A673 (cell line): ENCODE measurements around the gene ADGRG2. TPM values are rescaled to one million over a fixed set of nuclear protein-coding genes. Genes with fewer than 3 reads are reported as not detected.

ENCODE experiments used
- BruUV-seq: library from RNA; stranded (reverse); fragments of 400-500 nt; replicated peaks from 2 replicates; lab custom pipeline; 2021; lab: Mats Ljungman, UMichigan
- CTCF ChIA-PET: fragments of 300-600 bp; sonication (Branson Sonifier 250); formaldehyde crosslinking; loops from one replicate; lab custom pipeline; 2022; ENCODE audit warnings: antibody characterized with exemption; lab: Charles Lee
- POLR2A ChIA-PET: fragments of 300-600 bp; sonication (Branson Sonifier 250); formaldehyde crosslinking; loops from one replicate; lab custom pipeline; 2022; ENCODE audit warnings: antibody characterized with exemption; ENCODE audit not compliant: low non-redundant PET; lab: Charles Lee
- DNase-seq: peaks from one replicate; pipeline ENCODE4 v3.0.0-alpha.2; 2015; ENCODE audit warnings: low spot score
- H3K27ac ChIP-seq: fragments of 200-600 bp; sonication (generic); 2 replicates; pipeline ENCODE4 v1.5.1; 2016; ENCODE audit warnings: mixed run types, low read depth, mild to moderate bottlenecking, mixed read lengths, antibody characterized with exemption, low read length; ENCODE audit not compliant: poor library complexity, severe bottlenecking
- H3K27me3 ChIP-seq: fragments of 200-600 bp; sonication (generic); replicated peaks from 2 replicates; pipeline ENCODE4 v1.6.1; 2017; ENCODE audit warnings: mixed run types, low read depth, mild to moderate bottlenecking, mixed read lengths, antibody characterized with exemption, low read length; ENCODE audit not compliant: insufficient read depth, poor library complexity
- H3K36me3 ChIP-seq: fragments of 200-600 bp; sonication (generic); 2 replicates; pipeline ENCODE4 v1.6.1; 2016; ENCODE audit warnings: mixed run types, mild to moderate bottlenecking, mixed read lengths, antibody characterized with exemption, low read length; ENCODE audit not compliant: insufficient read depth, poor library complexity, severe bottlenecking
- H3K4me1 ChIP-seq: fragments of 200-600 bp; sonication (generic); 2 replicates; pipeline ENCODE4 v1.6.1; 2017; ENCODE audit warnings: mixed run types, mild to moderate bottlenecking, mixed read lengths, antibody characterized with exemption, low read length; ENCODE audit not compliant: insufficient read depth, poor library complexity, severe bottlenecking
- H3K4me3 ChIP-seq: fragments of 200-600 bp; sonication (generic); 2 replicates; pipeline ENCODE4 v1.5.1; 2016; ENCODE audit warnings: low read depth, mixed run types, mild to moderate bottlenecking, mixed read lengths, low read length; ENCODE audit not compliant: poor library complexity, severe bottlenecking
- H3K9me3 ChIP-seq: fragments of 200-600 bp; sonication (generic); 2 replicates; pipeline ENCODE4 v1.6.1; 2016; ENCODE audit warnings: mixed run types, low read depth, mild to moderate bottlenecking, mixed read lengths, antibody characterized with exemption, low read length; ENCODE audit not compliant: poor library complexity, severe bottlenecking
- EZH2 ChIP-seq: fragments of 200-600 bp; sonication (generic); IDR thresholded peaks from 2 replicates; pipeline ENCODE4 v1.6.1; 2017; ENCODE audit warnings: borderline replicate concordance, low read depth, mild to moderate bottlenecking, mixed read lengths, antibody characterized with exemption, low read length; ENCODE audit not compliant: poor library complexity, severe bottlenecking
- intact Hi-C: fragments of 100-400 bp; cut with micrococcal nuclease; formaldehyde crosslinking; loops from one replicate; pipeline ENCODE4 v1.10.0; 2022; ENCODE audit not compliant: unreplicated experiment
- total RNA-seq: library from RNA; stranded (reverse); gene quantifications from 2 replicates; pipeline ENCODE4 v1.2.3, GENCODE V29; 2021
- TF ChIP-seq, protein P1 (sequence below): fragments of 300-800, 200-600 bp; sonication (generic); conservative IDR thresholded peaks from 2 replicates; pipeline ENCODE4 v1.5.1; 2017; ENCODE audit warnings: low read depth, mild to moderate bottlenecking, antibody characterized with exemption, low read length, moderate library complexity, mixed read lengths

ADGRG2 gene
- total RNA-seq, 1 experiment from 2014 or later, result 61.3 TPM

DNA sequence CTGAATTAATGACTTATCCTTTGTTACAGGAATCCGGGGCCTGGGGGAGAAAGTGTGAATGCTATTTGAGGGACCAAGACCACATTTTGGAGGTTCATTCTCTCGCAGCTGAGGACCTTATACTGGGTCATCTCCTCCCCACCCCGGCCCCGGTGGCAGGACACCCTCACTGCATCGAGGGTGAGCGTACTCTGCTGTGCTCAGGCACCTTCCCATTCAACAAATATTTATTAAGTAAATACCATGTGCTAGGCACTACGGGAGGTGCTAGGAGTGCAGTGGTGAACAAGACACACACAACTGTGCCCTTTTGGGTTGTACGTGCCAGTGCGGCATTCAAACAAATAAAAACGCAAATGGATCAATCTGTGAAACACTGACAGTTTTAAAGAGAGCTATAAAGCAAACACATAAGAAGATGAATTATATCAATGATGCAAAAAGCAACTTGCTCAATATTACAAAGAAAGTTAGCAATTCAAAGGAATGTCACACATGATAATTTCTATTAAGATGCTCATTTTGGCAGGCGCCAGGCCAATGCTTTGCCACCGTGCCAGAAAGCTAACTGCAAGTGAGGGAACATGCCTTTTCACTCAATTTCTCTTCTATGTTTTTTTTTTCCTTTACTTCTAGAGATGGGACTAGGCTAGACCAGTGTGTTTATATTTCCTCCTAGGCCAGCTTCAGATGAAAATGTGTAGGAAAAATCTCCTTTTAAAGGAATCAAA is 24.6 kb downstream of the ADGRG2 start:
- ChIA-PET POLR2A (no interaction called here), CTCF (interaction anchor here (0.7 to 0.8 kb wide), 2 partner anchors 15 to 235 kb away, joined by 3 to 6 read pairs; no protein-coding TSS in a partner anchor)
- Histone ChIP-seq H3K4me3 (no peak overlapping the region), H3K27ac (peak overlapping the region; percentile 47), H3K36me3 (peaks cover 36% of the 10 kb centered on the region), H3K27me3 (no peaks in the 10 kb centered on the region), H3K9me3 (peaks cover 5% of the 10 kb centered on the region), H3K4me1 (peaks cover 10% of the 10 kb centered on the region)
- DNase-seq, result no peak
- no TSS peak for BruUV-seq
- intact Hi-C loops, result loop anchor here (5.0 kb wide), 1 partner anchor 235 kb away; no protein-coding TSS in a partner anchor
- TF ChIP-seq EZH2, result no peak
- TF ChIP-seq, protein P1, sequence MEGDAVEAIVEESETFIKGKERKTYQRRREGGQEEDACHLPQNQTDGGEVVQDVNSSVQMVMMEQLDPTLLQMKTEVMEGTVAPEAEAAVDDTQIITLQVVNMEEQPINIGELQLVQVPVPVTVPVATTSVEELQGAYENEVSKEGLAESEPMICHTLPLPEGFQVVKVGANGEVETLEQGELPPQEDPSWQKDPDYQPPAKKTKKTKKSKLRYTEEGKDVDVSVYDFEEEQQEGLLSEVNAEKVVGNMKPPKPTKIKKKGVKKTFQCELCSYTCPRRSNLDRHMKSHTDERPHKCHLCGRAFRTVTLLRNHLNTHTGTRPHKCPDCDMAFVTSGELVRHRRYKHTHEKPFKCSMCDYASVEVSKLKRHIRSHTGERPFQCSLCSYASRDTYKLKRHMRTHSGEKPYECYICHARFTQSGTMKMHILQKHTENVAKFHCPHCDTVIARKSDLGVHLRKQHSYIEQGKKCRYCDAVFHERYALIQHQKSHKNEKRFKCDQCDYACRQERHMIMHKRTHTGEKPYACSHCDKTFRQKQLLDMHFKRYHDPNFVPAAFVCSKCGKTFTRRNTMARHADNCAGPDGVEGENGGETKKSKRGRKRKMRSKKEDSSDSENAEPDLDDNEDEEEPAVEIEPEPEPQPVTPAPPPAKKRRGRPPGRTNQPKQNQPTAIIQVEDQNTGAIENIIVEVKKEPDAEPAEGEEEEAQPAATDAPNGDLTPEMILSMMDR, result no peak

DNA sequence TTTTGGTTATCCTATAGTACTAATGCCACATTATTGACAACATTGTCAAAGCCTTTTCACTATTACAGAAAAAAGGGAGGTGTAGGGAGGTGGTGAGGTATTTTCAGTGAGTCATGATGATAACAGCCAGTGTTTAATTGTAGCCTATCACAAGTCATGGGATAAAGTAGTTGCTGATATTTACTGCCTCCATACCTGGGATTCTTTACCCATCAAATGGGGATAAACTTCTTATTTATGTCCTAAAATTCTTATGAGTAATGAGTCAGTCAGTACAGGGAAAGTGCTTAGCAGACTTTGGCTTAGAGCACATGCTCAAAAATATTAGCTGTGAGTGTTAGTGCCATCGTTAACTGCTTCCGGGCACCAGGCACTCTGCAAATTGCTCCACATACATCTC is 25.7 kb downstream of the ADGRG2 start:
- TF ChIP-seq EZH2, result no peak
- TF ChIP-seq, protein P1, result no peak
- Histone ChIP-seq H3K4me1 (peaks cover 8% of the 10 kb centered on the region), H3K27me3 (no peaks in the 10 kb centered on the region), H3K27ac (peak overlapping the region; percentile 15), H3K4me3 (no peak overlapping the region), H3K36me3 (peaks cover 42% of the 10 kb centered on the region), H3K9me3 (peaks cover 5% of the 10 kb centered on the region)
- POLR2A ChIA-PET, result no interaction called here
- BruUV-seq, result no TSS peak
- DNase-seq, result peak; percentile 31
- intact Hi-C loops, result loop anchor here (5.0 kb wide), 1 partner anchor 236 kb away; no protein-coding TSS in a partner anchor
- CTCF ChIA-PET, result no interaction called here

DNA sequence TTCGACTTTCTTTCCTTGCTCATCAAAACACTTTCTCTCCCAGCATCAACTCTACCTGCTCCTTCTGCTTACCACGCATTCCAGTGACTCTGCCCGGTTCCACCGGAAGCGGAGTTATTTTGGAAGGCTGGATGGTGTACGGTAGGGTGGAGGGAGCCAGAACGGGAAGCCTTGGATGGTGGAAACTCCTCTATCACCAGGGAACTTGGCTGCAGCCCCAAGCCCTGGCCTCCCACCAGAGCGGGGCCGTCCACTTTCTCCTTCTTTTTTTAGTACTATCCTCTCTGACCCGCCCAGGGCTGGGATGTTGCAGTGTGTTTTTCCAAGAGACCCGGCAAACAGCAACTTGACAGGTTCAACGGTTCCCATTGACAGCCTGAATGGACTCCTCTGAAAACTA is 27.6 kb downstream of the ADGRG2 start:
- Histone ChIP-seq H3K27ac (no peak overlapping the region), H3K9me3 (peaks cover 21% of the 10 kb centered on the region), H3K4me3 (no peak overlapping the region), H3K4me1 (peaks cover 8% of the 10 kb centered on the region), H3K36me3 (peaks cover 52% of the 10 kb centered on the region), H3K27me3 (no peaks in the 10 kb centered on the region)
- no TSS peak for BruUV-seq
- intact Hi-C loops, result loop anchor here (5.0 kb wide), 1 partner anchor 238 kb away; no protein-coding TSS in a partner anchor
- ChIA-PET CTCF (no interaction called here), POLR2A (no interaction called here)
- TF ChIP-seq, protein P1, result no peak
- TF ChIP-seq EZH2, result no peak
- DNase-seq, result no peak
